GM19397 (cell line): ENCODE measurements around the gene SERINC3.

ENCODE experiments used
- ATAC-seq: cut with Tn5 transposase; IDR thresholded peaks from one replicate; pipeline ENCODE4 v1.9.1; 2021; ENCODE audit warnings: mild to moderate bottlenecking, moderate library complexity; ENCODE audit not compliant: unreplicated experiment

The SERINC3 gene

DNA sequence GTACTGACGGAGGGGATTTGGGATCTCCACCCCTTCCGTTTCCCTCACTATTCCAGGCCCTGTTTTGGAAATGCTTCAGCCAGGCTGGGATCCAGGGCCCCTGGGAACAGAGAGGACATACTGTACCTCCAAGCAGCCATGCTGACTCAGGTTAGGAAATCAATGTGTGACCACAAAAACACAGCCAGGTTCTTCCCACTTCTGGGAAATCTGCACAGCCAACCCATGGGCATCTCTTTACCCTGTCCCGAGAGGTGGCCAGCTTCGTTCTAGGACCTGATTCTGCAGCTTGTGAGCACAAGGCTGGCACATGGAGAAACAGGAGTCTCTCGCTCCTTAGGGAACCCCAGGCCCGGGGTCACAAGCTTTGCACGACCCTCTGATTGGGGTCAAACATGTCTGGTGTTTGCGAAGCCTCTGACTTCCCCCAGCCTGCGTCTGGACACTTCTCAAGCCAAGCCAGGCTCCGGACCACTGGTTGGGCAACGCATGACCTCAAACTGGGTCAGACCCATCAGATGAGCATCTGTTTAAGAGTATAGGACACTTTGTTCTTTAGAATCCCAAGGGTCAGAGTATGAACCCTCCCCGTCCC lies 54.5 kb downstream of the SERINC3 start:
- ATAC-seq = no peak

GRCh38 chr20:44465001-44465560 lies 56.8 kb downstream of the SERINC3 start:
- no peak for ATAC-seq

GRCh38 chr20:44464514-44464913 lies 57.4 kb downstream of the SERINC3 start:
- no peak for ATAC-seq

GRCh38 chr20:44463466-44463865 lies 58.4 kb downstream of the SERINC3 start:
- no peak for ATAC-seq

DNA sequence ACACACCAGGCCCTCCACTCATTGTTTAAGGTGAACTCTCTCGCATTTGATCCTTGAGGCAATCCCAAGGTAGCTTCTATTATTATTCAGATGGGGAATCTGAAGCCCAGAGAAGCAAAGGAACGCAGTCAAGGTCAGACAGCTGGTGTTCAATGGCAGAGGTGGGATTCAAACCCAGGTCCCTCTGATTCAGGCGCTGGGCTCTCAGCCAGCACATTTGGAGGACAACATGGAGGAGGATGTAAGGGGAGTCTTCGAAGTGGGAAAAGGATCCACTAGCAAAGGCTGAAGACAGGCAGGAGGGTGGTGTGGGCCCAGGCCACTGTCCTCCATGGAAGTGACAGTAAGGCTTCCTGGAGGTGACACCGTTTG lies 60.1 kb downstream of the SERINC3 start:
- no peak for ATAC-seq

DNA sequence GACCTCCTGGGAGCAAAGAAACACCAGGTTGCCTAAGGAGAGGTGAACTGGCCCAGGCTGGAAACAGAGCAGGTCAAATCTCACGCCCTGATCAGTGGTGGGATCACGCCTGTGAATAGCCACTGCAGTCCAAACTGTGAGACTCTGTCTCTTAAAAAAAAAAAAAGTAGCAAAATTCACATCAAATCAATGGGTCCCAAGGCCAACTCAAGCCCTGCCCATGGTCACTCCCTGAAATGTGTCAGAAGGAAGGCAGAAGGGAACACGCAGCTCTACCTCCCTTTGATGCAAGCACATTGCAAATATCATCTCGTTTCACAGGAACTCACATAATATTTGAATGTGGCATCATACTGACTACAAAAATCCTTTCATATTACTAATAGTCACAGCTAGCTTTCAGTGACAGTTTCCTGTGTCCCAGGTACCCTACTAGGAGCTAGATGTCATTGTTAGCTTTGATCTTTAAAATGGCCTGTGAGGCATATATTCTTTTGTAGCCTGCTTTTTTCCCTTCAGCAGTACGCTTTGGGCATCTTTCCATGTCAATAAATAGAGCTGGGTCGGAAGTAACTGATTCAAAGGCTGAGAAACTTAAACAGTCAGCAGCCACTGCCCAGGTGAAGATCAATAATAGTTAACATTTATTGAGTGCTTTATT lies 60.6 kb downstream of the SERINC3 start:
- ATAC-seq = no peak

DNA sequence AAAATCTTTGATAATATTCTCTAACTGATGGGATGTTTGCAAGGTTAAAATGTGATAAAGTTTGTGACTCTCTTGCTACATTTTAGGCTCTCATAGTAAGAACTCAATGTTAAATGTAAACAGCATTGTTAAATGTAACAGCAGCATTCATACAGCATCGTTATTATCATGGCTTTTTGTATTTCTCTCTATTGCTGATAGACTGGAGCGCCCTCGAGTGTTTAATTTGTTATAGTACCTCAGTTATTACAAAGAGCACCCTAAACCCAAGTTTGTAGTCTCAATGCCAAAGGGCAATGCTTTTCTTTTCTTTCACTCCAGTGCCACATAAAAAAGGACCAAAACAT lies 61.1 kb downstream of the SERINC3 start:
- ATAC-seq = no peak

DNA sequence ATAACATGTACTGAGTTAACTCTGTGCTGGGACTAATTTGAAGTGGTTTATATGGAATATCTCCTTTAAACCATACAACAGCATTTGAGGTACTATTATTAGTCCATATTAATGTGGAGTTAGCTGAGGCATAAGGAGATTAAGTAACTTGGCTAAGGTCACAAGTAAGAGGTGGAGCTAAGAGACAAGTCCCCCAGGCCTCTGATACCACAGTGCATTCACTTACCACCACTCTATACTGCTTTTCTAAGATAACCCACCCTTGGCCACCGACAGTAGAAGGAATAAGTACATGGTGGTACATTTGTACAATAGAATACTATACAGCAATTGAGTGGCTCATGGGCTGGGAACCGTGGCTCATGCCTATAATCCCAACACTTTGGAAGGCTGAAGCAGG lies 62.6 kb downstream of the SERINC3 start:
- ATAC-seq = no peak

GRCh38 chr20:44457016-44457415 lies 64.9 kb downstream of the SERINC3 start:
- no peak for ATAC-seq

GRCh38 chr20:44456611-44457010 lies 65.3 kb downstream of the SERINC3 start:
- no peak for ATAC-seq

DNA sequence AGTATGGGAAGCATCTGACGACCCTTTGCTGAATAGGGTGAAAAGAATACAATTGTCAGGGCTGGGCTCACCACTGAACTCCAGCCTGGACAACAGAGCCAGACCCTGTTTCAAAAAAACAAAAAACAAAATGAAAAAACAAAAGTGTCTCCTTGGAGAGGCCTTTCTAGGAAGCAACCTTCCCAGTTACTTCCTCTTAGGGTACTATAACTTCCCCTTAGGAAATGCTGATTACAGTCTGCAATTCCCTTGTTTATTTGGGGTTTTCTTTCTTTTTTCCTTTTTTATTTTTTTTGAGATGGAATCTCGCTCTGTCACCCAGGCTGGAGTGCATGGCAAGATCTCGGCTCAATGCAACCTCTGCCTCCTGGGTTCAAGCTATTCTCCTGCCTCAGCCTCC lies 66.7 kb downstream of the SERINC3 start:
- no peak for ATAC-seq

GRCh38 chr20:44454306-44454963 lies 67.4 kb downstream of the SERINC3 start:
- ATAC-seq = no peak

DNA sequence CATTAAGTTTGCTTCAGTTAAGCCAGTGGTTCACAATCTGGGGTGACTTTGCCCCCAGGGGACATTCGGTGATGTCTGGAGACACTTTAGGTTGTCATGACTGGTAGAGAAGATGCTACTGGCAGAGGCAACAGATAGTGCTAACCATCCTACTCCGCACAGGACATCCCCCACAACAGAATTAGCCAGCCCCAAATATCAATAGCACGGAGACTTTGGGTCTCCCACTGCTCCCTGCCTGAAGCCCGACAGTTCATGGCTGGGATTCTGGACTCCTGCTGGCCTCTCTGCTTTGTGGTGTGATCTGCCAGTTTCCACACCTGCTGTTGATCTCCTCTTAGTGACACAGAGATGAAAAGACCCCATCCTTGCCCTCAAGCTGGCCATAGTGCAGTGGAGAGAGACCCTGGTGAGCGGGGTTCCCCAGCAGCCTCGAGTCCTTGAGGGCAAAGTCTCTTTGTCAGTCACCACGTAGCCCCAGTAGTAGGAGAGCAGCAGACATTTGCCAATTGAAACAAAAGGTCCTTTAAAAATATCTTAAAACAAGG lies 70.9 kb downstream of the SERINC3 start:
- no peak for ATAC-seq

GRCh38 chr20:44450281-44450889 lies 71.5 kb downstream of the SERINC3 start:
- no peak for ATAC-seq

- no peak for ATAC-seq
Measured at GRCh38 chr20:44449864-44450263, 72.0 kb downstream of the SERINC3 start.

GRCh38 chr20:44448753-44449546 lies 72.9 kb downstream of the SERINC3 start:
- no peak for ATAC-seq

DNA sequence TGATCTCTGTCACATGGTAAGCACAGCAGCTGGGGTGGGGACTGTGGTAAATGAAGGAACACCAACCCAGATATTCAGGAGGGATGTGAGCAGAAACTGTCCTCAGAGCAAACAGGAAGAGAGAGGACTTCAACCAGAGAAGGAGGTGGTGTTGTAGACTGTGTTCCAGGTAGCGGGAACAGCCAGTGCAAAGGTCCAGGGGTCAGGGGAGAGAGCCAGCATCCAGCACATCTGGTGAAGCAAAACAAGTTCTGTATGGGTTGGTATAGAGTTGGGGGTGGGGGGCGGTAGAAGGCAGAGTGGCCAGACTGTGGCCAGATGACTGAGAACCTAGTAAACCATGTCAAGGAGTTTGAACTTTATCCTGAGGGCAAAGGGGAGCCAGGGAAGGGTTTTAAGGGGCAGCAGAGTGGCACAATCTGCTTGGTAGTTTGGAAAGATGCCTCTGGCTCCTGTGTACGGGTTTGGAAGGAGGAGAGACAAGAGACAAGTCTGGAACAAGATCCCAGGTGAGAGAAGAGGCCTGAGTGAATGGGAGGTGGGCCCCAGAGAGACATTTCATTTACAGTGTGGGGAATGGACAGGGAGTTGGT lies 73.9 kb downstream of the SERINC3 start:
- no peak for ATAC-seq
